NT2/D1 (cell line): ENCODE data around the gene TMEM145.
"Not testable (repeated sequence)": the region's sequence is repeated elsewhere in the genome, so short reads cannot be mapped to it uniquely, and the experiment has no call there.

ENCODE experiments used
- DNase-seq: peaks from one replicate; pipeline ENCODE4 v3.0.0-alpha.2; 2011; ENCODE audit warnings: low read depth, low spot score
- H3K27me3 ChIP-seq: 2 replicates; pipeline ENCODE4 v1.6.0; 2011; ENCODE audit warnings: mild to moderate bottlenecking; ENCODE audit not compliant: insufficient read length, insufficient read depth
- H3K36me3 ChIP-seq: 2 replicates; pipeline ENCODE4 v1.6.1; 2011; ENCODE audit warnings: mild to moderate bottlenecking, low read length, mixed read lengths; ENCODE audit not compliant: insufficient read depth, insufficient read length
- H3K4me1 ChIP-seq: 2 replicates; pipeline ENCODE4 v1.5.1; 2011; ENCODE audit not compliant: insufficient read depth, insufficient read length
- H3K4me3 ChIP-seq: 2 replicates; pipeline ENCODE4 v1.5.1; 2011; ENCODE audit warnings: low read depth; ENCODE audit not compliant: insufficient read length
- H3K9ac ChIP-seq: 2 replicates; pipeline ENCODE4 v1.6.0; 2011; ENCODE audit warnings: low read depth; ENCODE audit not compliant: insufficient read length
- H3K9me3 ChIP-seq: 2 replicates; pipeline ENCODE4 v1.5.1; 2011; ENCODE audit warnings: mild to moderate bottlenecking, low read length; ENCODE audit not compliant: insufficient read depth
- SUZ12 ChIP-seq: IDR thresholded peaks from 2 replicates; pipeline ENCODE4 v1.6.1; 2011; ENCODE audit not compliant: insufficient read length, insufficient read depth; ENCODE audit errors: extremely low read depth
- YY1 ChIP-seq: IDR thresholded peaks from 2 replicates; pipeline ENCODE4 v1.6.1; 2011; ENCODE audit not compliant: insufficient read length, insufficient read depth
- ZNF274 ChIP-seq: IDR thresholded peaks from 2 replicates; pipeline ENCODE4 v1.6.1; 2011; ENCODE audit warnings: mild to moderate bottlenecking, low read depth, low read length

Gene TMEM145

DNA sequence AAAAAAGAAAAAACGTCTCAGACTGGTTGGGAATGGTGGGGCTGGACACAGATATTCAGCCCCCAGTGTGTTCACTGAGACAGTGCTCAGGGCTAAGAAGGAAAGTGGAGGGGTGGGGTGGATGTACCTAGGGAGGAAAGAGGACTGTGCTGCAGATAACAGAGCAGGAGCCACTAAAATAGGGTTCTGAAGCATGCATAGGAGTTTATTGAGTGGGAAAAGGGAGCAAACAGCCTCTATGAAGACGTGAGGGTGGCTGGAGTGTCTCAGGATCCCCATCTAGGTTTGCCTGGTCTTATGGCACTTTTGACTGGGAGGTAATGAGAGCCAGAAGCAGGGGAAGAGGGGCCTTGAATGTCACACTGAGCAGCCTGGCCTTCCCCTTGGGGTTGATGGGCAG lies 15.7 kb downstream of the TMEM145 start:
- no peaks in the 10 kb centered on the region for H3K36me3 ChIP-seq
- TF ChIP-seq ZNF274 (no peak), SUZ12 (no peak), YY1 (no peak)
- no peak overlapping the region for H3K4me3 ChIP-seq
- H3K9me3 ChIP-seq: no peaks in the 10 kb centered on the region
- no peak for DNase-seq
- no peak overlapping the region for H3K9ac ChIP-seq
- H3K4me1 ChIP-seq: peaks cover 5% of the 10 kb centered on the region
- peaks cover 10% of the 10 kb centered on the region for H3K27me3 ChIP-seq

- no peak overlapping the region for H3K9ac ChIP-seq
Measured at GRCh38 chr19:42330241-42330711, 17.2 kb downstream of the TMEM145 start.

DNA sequence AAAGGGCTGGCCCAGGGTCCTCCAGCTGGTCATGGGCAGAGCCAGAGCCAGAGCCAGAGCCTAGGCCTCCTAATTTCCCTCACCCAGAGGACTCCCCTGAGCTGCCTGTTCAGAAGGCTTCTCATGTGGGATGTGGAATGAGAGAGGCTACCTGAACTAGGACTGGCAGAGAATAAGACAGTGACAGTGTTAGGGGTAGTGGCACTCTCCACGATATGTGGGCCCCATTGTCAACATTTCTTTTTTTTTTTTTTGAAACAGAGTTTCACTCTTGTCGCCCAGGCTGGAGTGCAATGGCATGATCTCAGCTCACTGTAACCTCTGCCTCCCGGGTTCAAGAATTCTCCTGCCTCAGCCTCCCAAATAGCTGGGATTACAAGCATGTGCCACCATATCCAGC lies 18.2 kb downstream of the TMEM145 start:
- not testable (repeated sequence) for DNase-seq, H3K9ac ChIP-seq, H3K9me3 ChIP-seq, H3K4me3 ChIP-seq, H3K27me3 ChIP-seq, H3K4me1 ChIP-seq, H3K36me3 ChIP-seq

More at GRCh38 chr19:42330241-42330711, 17.2 kb downstream of the TMEM145 start:
- H3K4me3 ChIP-seq: no peak overlapping the region
- no peak for DNase-seq
- TF ChIP-seq YY1 (no peak), ZNF274 (no peak), SUZ12 (no peak)
- H3K9me3 ChIP-seq: no peaks in the 10 kb centered on the region
- no peaks in the 10 kb centered on the region for H3K36me3 ChIP-seq
- peaks cover 5% of the 10 kb centered on the region for H3K4me1 ChIP-seq
- no peaks in the 10 kb centered on the region for H3K27me3 ChIP-seq

DNA sequence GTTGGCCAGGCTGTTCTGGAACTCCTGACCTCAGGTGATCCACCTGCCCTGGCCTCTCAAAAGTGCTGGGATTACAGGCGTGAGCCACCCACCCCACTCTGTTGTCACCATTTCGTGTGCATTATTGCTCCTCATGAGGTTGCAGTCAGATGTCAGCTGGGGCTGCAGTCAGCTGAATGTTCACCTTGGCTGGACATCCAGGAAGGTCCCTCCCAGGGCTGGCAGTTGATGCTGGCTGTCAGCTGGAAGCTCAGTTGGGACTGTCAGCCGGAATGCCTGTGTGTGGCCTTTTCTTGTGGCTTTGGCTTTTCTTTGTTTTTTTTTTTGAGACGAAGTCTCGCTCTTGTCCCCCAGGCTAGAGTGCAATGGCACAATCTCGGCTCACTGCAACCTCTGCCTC lies 18.9 kb downstream of the TMEM145 start:
- H3K36me3 ChIP-seq: peaks cover 14% of the 10 kb centered on the region
- TF ChIP-seq YY1 (no peak), SUZ12 (no peak), ZNF274 (no peak)
- no peak overlapping the region for H3K9ac ChIP-seq
- no peak overlapping the region for H3K4me3 ChIP-seq
- no peaks in the 10 kb centered on the region for H3K9me3 ChIP-seq
- DNase-seq: no peak
- H3K4me1 ChIP-seq: peaks cover 5% of the 10 kb centered on the region
- H3K27me3 ChIP-seq: no peaks in the 10 kb centered on the region

GRCh38 chr19:42333018-42333417 lies 19.9 kb downstream of the TMEM145 start:
- DNase-seq: no peak
- no peaks in the 10 kb centered on the region for H3K27me3 ChIP-seq
- H3K36me3 ChIP-seq: peaks cover 16% of the 10 kb centered on the region
- H3K4me1 ChIP-seq: peaks cover 4% of the 10 kb centered on the region
- no peaks in the 10 kb centered on the region for H3K9me3 ChIP-seq
- TF ChIP-seq ZNF274: no peak
- no peak for TF ChIP-seq YY1
- no peak for TF ChIP-seq SUZ12
- H3K4me3 ChIP-seq: no peak overlapping the region
- H3K9ac ChIP-seq: no peak overlapping the region

- H3K9me3 ChIP-seq: no peaks in the 10 kb centered on the region
- TF ChIP-seq YY1 (no peak), ZNF274 (no peak), SUZ12 (no peak)
- no peak overlapping the region for H3K9ac ChIP-seq
- peaks cover 3% of the 10 kb centered on the region for H3K4me1 ChIP-seq
- no peak overlapping the region for H3K4me3 ChIP-seq
- no peak for DNase-seq
- no peaks in the 10 kb centered on the region for H3K27me3 ChIP-seq
- peaks cover 16% of the 10 kb centered on the region for H3K36me3 ChIP-seq
Measured at GRCh38 chr19:42333975-42334696, 21.0 kb downstream of the TMEM145 start.

DNA sequence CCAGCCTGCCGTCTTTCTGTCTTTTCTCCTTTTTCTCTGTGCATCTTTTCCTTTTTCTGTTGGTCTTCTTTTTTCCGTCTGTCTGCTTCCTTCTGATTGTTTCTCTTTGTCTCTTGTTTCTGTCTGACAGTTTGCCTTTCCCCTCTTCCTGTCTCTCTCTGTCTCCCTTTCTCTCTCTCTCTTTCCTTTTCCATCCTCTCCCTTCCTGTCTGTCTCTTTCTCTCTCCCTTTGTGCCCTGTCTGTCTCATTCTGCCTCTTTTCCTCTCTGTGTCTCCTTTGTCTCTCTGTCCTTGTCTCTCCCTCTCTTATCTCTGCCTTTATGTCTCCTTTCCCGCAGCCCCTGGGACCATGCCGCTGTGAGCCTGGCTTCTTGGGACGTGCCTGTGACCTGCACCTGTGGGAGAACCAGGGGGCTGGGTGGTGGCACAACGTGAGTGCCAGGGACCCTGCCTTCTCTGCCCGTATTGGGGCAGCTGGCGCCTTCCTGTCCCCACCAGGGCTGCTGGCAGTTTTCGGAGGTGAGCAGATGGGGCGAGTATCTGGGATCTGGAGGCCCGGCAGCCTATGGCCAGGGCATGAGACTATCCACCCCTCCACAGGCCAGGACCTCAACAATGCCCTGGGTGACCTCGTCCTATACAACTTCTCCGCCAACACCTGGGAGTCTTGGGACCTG lies 21.7 kb downstream of the TMEM145 start:
- H3K27me3 ChIP-seq: no peaks in the 10 kb centered on the region
- no peak for DNase-seq
- H3K4me3 ChIP-seq: no peak overlapping the region
- peaks cover 16% of the 10 kb centered on the region for H3K36me3 ChIP-seq
- H3K9me3 ChIP-seq: no peaks in the 10 kb centered on the region
- no peak for TF ChIP-seq ZNF274
- no peak for TF ChIP-seq YY1
- TF ChIP-seq SUZ12: no peak
- H3K9ac ChIP-seq: no peak overlapping the region
- no peaks in the 10 kb centered on the region for H3K4me1 ChIP-seq
